HepG2 (cell line): ENCODE results near the gene SPACDR. TPM values are rescaled to one million over a fixed set of nuclear protein-coding genes. Genes with fewer than 3 reads are reported as not detected.

Experiments used
- CHD2 ChIP-seq: IDR thresholded peaks from 2 replicates; pipeline ENCODE4 v1.6.1; 2011; ENCODE audit warnings: low read depth, low read length, improper control_type of control experiment
- DBP ChIP-seq: sonication (generic); formaldehyde crosslinking; IDR thresholded peaks from 2 replicates; pipeline ENCODE4 v1.4.0; 2020; ENCODE audit warnings: missing genetic modification reagents; ENCODE audit errors: not compliant biosample characterization
- HIC2 ChIP-seq: sonication (generic); formaldehyde crosslinking; IDR thresholded peaks from 2 replicates; pipeline ENCODE4 v1.9.0; 2022; ENCODE audit warnings: low read depth, missing genetic modification reagents
- MAZ ChIP-seq, 2 experiments: sonication (generic) in 1 of 2; formaldehyde crosslinking in 1 of 2; IDR thresholded peaks; 2 replicates each; pipeline versions ENCODE4 v1.5.0 to v1.6.1; 2012 to 2020; ENCODE audit warnings: low read depth in 2 of 2, mild to moderate bottlenecking in 2 of 2, borderline replicate concordance in 1 of 2, improper control_type of control experiment in 1 of 2, low read length in 1 of 2, missing genetic modification reagents in 1 of 2, moderate library complexity in 1 of 2
- NCOA5 ChIP-seq: sonication (generic); formaldehyde crosslinking; IDR thresholded peaks from 2 replicates; pipeline ENCODE4 v1.4.0; 2020; ENCODE audit warnings: missing genetic modification reagents
- NR2C2 ChIP-seq: sonication (generic); formaldehyde crosslinking; IDR thresholded peaks from 2 replicates; pipeline ENCODE4 v1.4.0; 2020; ENCODE audit warnings: missing genetic modification reagents, mild to moderate bottlenecking, moderate library complexity, borderline replicate concordance
- PAXIP1 ChIP-seq: sonication (generic); formaldehyde crosslinking; conservative IDR thresholded peaks from 2 replicates; pipeline ENCODE4 v1.4.0; 2020; ENCODE audit warnings: mild to moderate bottlenecking, missing genetic modification reagents, moderate library complexity
- SMARCC2 ChIP-seq: fragments of 450-650 bp; IDR thresholded peaks from 2 replicates; pipeline ENCODE4 v1.6.1; 2017; ENCODE audit warnings: antibody characterized with exemption, mild to moderate bottlenecking
- SOX13 ChIP-seq, 3 experiments: fragments of 450-650 bp in 1 of 3; sonication (generic) in 1 of 3; formaldehyde crosslinking in 1 of 3; IDR thresholded peaks in 2 of 3; conservative IDR thresholded peaks in 1 of 3; 2 replicates each; pipeline versions ENCODE4 v1.5.0 to v1.6.1; 2016 to 2020; ENCODE audit warnings: antibody characterized with exemption in 1 of 3, mild to moderate bottlenecking in 1 of 3, missing compliant biosample characterization in 1 of 3, missing genetic modification reagents in 1 of 3, moderate library complexity in 1 of 3
- TGIF2 ChIP-seq: IDR thresholded peaks from 2 replicates; pipeline ENCODE4 v1.6.1; 2016; ENCODE audit warnings: control low read depth, missing compliant biosample characterization
- THAP7 ChIP-seq: sonication (generic); formaldehyde crosslinking; IDR thresholded peaks from 2 replicates; pipeline ENCODE4 v1.8.1; 2023; ENCODE audit warnings: mild to moderate bottlenecking, missing genetic modification reagents
- ZNF3 ChIP-seq: IDR thresholded peaks from 2 replicates; pipeline ENCODE4 v1.7.0; 2017; ENCODE audit warnings: inconsistent platforms
- ZNF30 ChIP-seq: sonication (generic); formaldehyde crosslinking; IDR thresholded peaks from 2 replicates; pipeline ENCODE4 v1.5.0; 2020; ENCODE audit warnings: mild to moderate bottlenecking, missing genetic modification reagents
- ZNF546 ChIP-seq: sonication (generic); formaldehyde crosslinking; conservative IDR thresholded peaks from 2 replicates; pipeline ENCODE4 v1.8.1; 2023; ENCODE audit warnings: mild to moderate bottlenecking, missing genetic modification reagents
- ZNF589 ChIP-seq: sonication (generic); formaldehyde crosslinking; conservative IDR thresholded peaks from 2 replicates; pipeline ENCODE4 v1.8.0; 2022; ENCODE audit warnings: mild to moderate bottlenecking, moderate library complexity, missing genetic modification reagents
- polyA plus RNA-seq, 8 experiments: library from polyadenylated mRNA; depleted of rRNA in 3 of 8; stranded (reverse) in 7 of 8; unstranded in 1 of 8; fragments of >200 nt; fragmentation: Illumina TruSeq in 4 of 8; extraction: Trizol in 4 of 8; gene quantifications; 2 replicates each; pipeline versions ENCODE4 v1.2.1 to v1.2.3, GENCODE V29; 2011 to 2016; ENCODE audit warnings: low read depth in 4 of 8, missing spikeins in 1 of 8, mixed read lengths in 1 of 8; ENCODE audit not compliant: insufficient read depth in 1 of 8
- total RNA-seq, 5 experiments: library from RNA; depleted of rRNA; stranded (reverse); fragments of >200 nt; fragmentation: Illumina TruSeq; extraction: Trizol; gene quantifications; 2 replicates each; pipeline ENCODE4 v1.2.3, GENCODE V29; 2016; ENCODE audit warnings: low read depth in 1 of 5

The SPACDR gene
- total and polyA plus RNA-seq, 2 of the 13 experiments (the other 11 are each of a cell fraction or from before 2014, with no cell fraction given): 0.41 TPM; not detected in 1

- TF ChIP-seq PAXIP1: no peak
- 0 out of 2 replicates have a peak, but pooled peaks have one; percentile 33 for TF ChIP-seq TGIF2 (CRISPR knock-in tag)
- TF ChIP-seq ZNF3 (CRISPR knock-in tag): no peak
- no peak for TF ChIP-seq CHD2
- TF ChIP-seq SOX13 (IDR thresholded peaks at IDR 0.05): no peak
- peak in 1 of 2 experiments; percentile 14; a peak in 1 of 4 replicates for TF ChIP-seq SOX13 (CRISPR knock-in tag; conservative IDR thresholded peaks at IDR 0.05 in 1 of 2, IDR thresholded peaks at IDR 0.05 in 1 of 2)
- no peak for TF ChIP-seq DBP
- TF ChIP-seq MAZ (IDR thresholded peaks at IDR 0.05; ENCODE audit: borderline replicate concordance, low read depth, low read length): 0 out of 2 replicates have a peak, but pooled peaks have one; percentile 32
- peak; percentile 85 for TF ChIP-seq MAZ (CRISPR knock-in tag; IDR thresholded peaks at IDR 0.05; ENCODE audit: low read depth)
- no peak for TF ChIP-seq ZNF30 (CRISPR knock-in tag)
- TF ChIP-seq NR2C2 (CRISPR knock-in tag): peak; percentile 81
- no peak for TF ChIP-seq THAP7 (CRISPR knock-in tag)
- TF ChIP-seq SMARCC2: no peak
- 0 out of 2 replicates have a peak, but pooled peaks have one; percentile 65 for TF ChIP-seq ZNF546 (CRISPR knock-in tag)
- 0 out of 2 replicates have a peak, but pooled peaks have one; percentile 14 for TF ChIP-seq HIC2
- TF ChIP-seq NCOA5 (CRISPR knock-in tag): no peak
- TF ChIP-seq ZNF589 (CRISPR knock-in tag): no peak
Measured at GRCh38 chr7:100483090-100483721, 19.1 kb upstream of the SPACDR start (continued).
